HL-60 (cell line): Measurements from ENCODE around the gene P4HA2.

Experiments used
- CTCF ChIP-seq: IDR thresholded peaks from one replicate; pipeline ENCODE4 v1.5.1; 2011; ENCODE audit warnings: low read length, control low read depth, inconsistent platforms; ENCODE audit not compliant: insufficient read depth
- GABPA ChIP-seq: IDR thresholded peaks from 2 replicates; pipeline ENCODE4 v1.6.1; 2012; ENCODE audit warnings: low read depth
- REST ChIP-seq: IDR thresholded peaks from 2 replicates; pipeline ENCODE4 v1.6.1; 2012; ENCODE audit warnings: low read depth; ENCODE audit not compliant: insufficient replicate concordance

- TF ChIP-seq CTCF (no peak), GABPA (no peak), REST (no peak)
Measured at GRCh38 chr5:132271251-132272246, 43.9 kb upstream of the P4HA2 start.
